ENCODE measurements around the gene RGS19.

The RGS19 gene

GRCh38 chr20:64032706-64033624 is 46.4 kb downstream of the RGS19 start:
- no peak for DNase-seq

- no peak for DNase-seq
Measured at GRCh38 chr20:64031822-64032314, 47.5 kb downstream of the RGS19 start.

- DNase-seq = no peak
Measured at GRCh38 chr20:64030371-64031134, 48.8 kb downstream of the RGS19 start.

- no peak for DNase-seq
Measured at GRCh38 chr20:64029293-64030117, 49.8 kb downstream of the RGS19 start.

GRCh38 chr20:64027981-64028685 is 51.2 kb downstream of the RGS19 start:
- no peak for DNase-seq

GRCh38 chr20:64025826-64026412 is 53.4 kb downstream of the RGS19 start:
- no peak for DNase-seq

- no peak for DNase-seq
Measured at GRCh38 chr20:64025101-64025825, 54.1 kb downstream of the RGS19 start.

GRCh38 chr20:64024141-64024990 is 55.0 kb downstream of the RGS19 start:
- DNase-seq = no peak

- DNase-seq = no peak
Measured at GRCh38 chr20:64023361-64024140, 55.8 kb downstream of the RGS19 start.

Measured in stimulated activated CD8-positive, alpha-beta memory T cell treated with anti-CD3 and anti-CD28 coated beads, Interleukin-4, amount 100 ng/mL, for 48 hours (primary cell).